Hepatocyte (in vitro differentiated cells): ENCODE data around the gene C10orf105.

ENCODE experiments used
- CTCF ChIP-seq: fragments of 200-600 bp; sonication (generic); IDR thresholded peaks from 2 replicates; pipeline ENCODE4 v1.5.1; 2016; ENCODE audit warnings: antibody characterized with exemption, mild to moderate bottlenecking; ENCODE audit not compliant: poor library complexity
- EZH2 ChIP-seq: fragments of 200-600 bp; sonication (generic); IDR thresholded peaks from 2 replicates; pipeline ENCODE4 v1.6.1; 2016; ENCODE audit warnings: antibody characterized with exemption, mild to moderate bottlenecking, borderline replicate concordance
- EZH2phosphoT487 ChIP-seq: fragments of 200-600 bp; sonication (generic); IDR thresholded peaks from one replicate; pipeline ENCODE4 v1.6.1; 2018; ENCODE audit warnings: antibody characterized with exemption, mild to moderate bottlenecking, low read depth, moderate library complexity; ENCODE audit not compliant: unreplicated experiment, severe bottlenecking

DNA sequence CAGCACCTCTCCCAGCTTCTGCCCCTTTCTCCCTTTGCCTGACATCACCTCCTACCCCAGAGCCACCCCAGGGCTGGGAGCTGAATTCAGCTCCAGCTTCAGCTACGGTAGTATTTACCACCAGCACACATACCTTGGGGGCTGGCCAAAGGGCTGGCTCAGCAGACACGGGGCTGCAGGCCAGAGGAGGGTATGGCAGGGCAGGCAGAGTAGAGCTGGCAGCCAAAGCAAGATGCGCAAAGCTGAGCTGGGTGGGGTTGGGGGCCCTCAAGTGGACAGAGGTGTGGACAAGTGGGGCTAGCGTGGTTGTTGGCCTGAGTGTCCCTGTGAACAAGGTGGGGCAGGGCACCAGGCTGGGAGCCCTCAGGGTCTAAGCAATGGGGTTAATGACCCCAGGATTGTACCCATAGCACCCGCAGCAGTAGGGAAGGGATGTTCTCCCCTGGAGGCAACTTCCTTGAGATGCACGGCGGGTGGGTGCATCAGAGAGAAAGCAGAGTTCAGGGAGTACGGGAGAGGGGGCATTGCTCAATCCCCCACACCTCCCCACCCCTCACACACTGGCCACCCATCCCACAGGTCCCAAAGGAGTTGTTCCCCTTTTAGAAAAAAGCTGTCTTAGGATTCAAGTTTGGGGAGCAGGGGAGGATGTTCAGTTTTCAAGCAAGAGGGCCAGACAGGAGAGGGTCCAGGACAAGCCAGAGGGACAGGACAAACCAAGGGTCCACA lies 45.8 kb upstream of the C10orf105 start:
- TF ChIP-seq CTCF (no peak), EZH2 (no peak), EZH2phosphoT487 (no peak)
